K562 (cell line): ENCODE results near the gene B3GALT6. TPM values are rescaled to one million over a fixed set of nuclear protein-coding genes. Genes with fewer than 3 reads are reported as not detected.

Experiments
- ATAC-seq: fragments of 200-7000 bp; cut with Tn5 transposase; 3 replicates; pipeline ENCODE4 v1.9.1; 2020; ENCODE audit warnings: moderate library complexity
- BruUV-seq: library from RNA; stranded (reverse); fragments of 400-500 nt; replicated peaks from 2 replicates; lab custom pipeline; 2021; lab: Mats Ljungman, UMichigan
- CTCF ChIA-PET: fragments of 300-600 bp; formaldehyde crosslinking; extraction: SDS; loops from one replicate; lab custom pipeline; 2021; ENCODE audit warnings: low intra/inter-chr PET ratio; lab: Yijun Ruan, JAX
- POLR2A ChIA-PET: fragments of 300-600, 350-650 bp; sonication (Branson Sonifier 250); formaldehyde crosslinking; extraction: SDS; loops from one replicate; lab custom pipeline; 2021; ENCODE audit warnings: antibody characterized with exemption, inconsistent platforms; lab: Yijun Ruan, JAX
- DNase-seq, 4 experiments: peaks; one replicate each; pipeline versions ENCODE4 v3.0.0 to v3.0.0-alpha.2; 2011 to 2018; ENCODE audit warnings: low spot score in 3 of 4, mixed read lengths in 3 of 4; ENCODE audit errors: extremely low read depth in 1 of 4
- FAIRE-seq: peaks from 2 replicates; lab custom pipeline; 2011; peaks lifted over from hg19 to GRCh38; lab: Jason Lieb, UNC
- H2AFZ ChIP-seq: 2 replicates; pipeline ENCODE4 v1.6.0; 2011; ENCODE audit warnings: low read depth, low read length, control low read depth, inconsistent platforms
- H3K27ac ChIP-seq: fragments of 200-600 bp; 3 replicates; pipeline ENCODE4 v1.8.0; 2011; ENCODE audit warnings: low read depth, mild to moderate bottlenecking, control low read depth, inconsistent platforms, low read length, moderate library complexity, mixed read lengths; ENCODE audit errors: extremely low read depth
- H3K27me3 ChIP-seq, 2 experiments: fragments of 300-600 bp in 1 of 2; 2 replicates in 1 of 2; 3 replicates in 1 of 2; pipeline versions ENCODE4 v1.6.0 to v1.8.0; 2011; ENCODE audit warnings: inconsistent platforms in 2 of 2, low read length in 2 of 2, mild to moderate bottlenecking in 1 of 2, mixed read lengths in 1 of 2, moderate library complexity in 1 of 2; ENCODE audit not compliant: control insufficient read depth in 2 of 2, insufficient read depth in 2 of 2
- H3K36me3 ChIP-seq: fragments of 300-600 bp; 3 replicates; pipeline ENCODE4 v1.8.0; 2011; ENCODE audit warnings: mild to moderate bottlenecking, low read length, inconsistent platforms; ENCODE audit not compliant: control insufficient read depth, insufficient read depth
- H3K4me1 ChIP-seq, 2 experiments: fragments of 200-600 bp in 1 of 2; replicated peaks in 1 of 2; 2 replicates in 1 of 2; 3 replicates in 1 of 2; pipeline versions ENCODE4 v1.5.1 to v1.8.0; 2011; ENCODE audit warnings: inconsistent platforms in 2 of 2, low read length in 2 of 2, mild to moderate bottlenecking in 1 of 2, mixed read lengths in 1 of 2, moderate library complexity in 1 of 2; ENCODE audit not compliant: control insufficient read depth in 2 of 2, insufficient read depth in 2 of 2
- H3K4me2 ChIP-seq: 2 replicates; pipeline ENCODE4 v1.6.1; 2011; ENCODE audit warnings: low read length, control low read depth, inconsistent platforms, mixed read lengths; ENCODE audit not compliant: insufficient read depth
- H3K4me3 ChIP-seq: fragments of 200-600 bp; sonication (generic), shearing (Covaris generic); 2 replicates; pipeline ENCODE4 v1.5.1; 2016; ENCODE audit warnings: control low read depth, inconsistent platforms
- H3K79me2 ChIP-seq: fragments of 200-600 bp; 3 replicates; pipeline ENCODE4 v1.8.0; 2011; ENCODE audit warnings: low read length, inconsistent platforms; ENCODE audit not compliant: control insufficient read depth, insufficient read depth
- H3K9ac ChIP-seq, 2 experiments: 2 replicates each; pipeline versions ENCODE4 v1.6.0 to v1.6.1; 2011; ENCODE audit warnings: low read depth in 2 of 2, low read length in 2 of 2, control low read depth in 1 of 2, inconsistent platforms in 1 of 2, mild to moderate bottlenecking in 1 of 2, mixed read lengths in 1 of 2; ENCODE audit not compliant: insufficient read depth in 1 of 2
- H3K9me1 ChIP-seq: one replicate; pipeline ENCODE4 v1.6.0; 2011; ENCODE audit warnings: inconsistent platforms, mild to moderate bottlenecking, low read length, moderate library complexity; ENCODE audit not compliant: control insufficient read depth, insufficient read depth
- H3K9me3 ChIP-seq: replicated peaks from 2 replicates; pipeline ENCODE4 v1.5.1; 2011; ENCODE audit warnings: low read depth, low read length, inconsistent platforms; ENCODE audit not compliant: control insufficient read depth, insufficient read depth
- H4K20me1 ChIP-seq: replicated peaks from 2 replicates; pipeline ENCODE4 v1.6.1; 2011; ENCODE audit warnings: low read length, inconsistent platforms, mixed read lengths; ENCODE audit not compliant: control insufficient read depth, insufficient read depth
- CHD2 ChIP-seq: IDR thresholded peaks from 2 replicates; pipeline ENCODE4 v1.6.1; 2011; ENCODE audit warnings: low read depth, low read length
- FIP1L1 ChIP-seq: fragments of 200-400 bp; formaldehyde crosslinking; IDR thresholded peaks from 2 replicates; pipeline ENCODE4 v1.6.1; 2018; ENCODE audit warnings: mild to moderate bottlenecking, low read depth, low read length; ENCODE audit not compliant: poor library complexity, severe bottlenecking
- NCOR1 ChIP-seq: fragments of 450-650 bp; IDR thresholded peaks from 2 replicates; pipeline ENCODE4 v1.6.1; 2016; ENCODE audit warnings: mild to moderate bottlenecking, moderate library complexity
- NFYB ChIP-seq: IDR thresholded peaks from 2 replicates; pipeline ENCODE4 v1.6.1; 2011; ENCODE audit warnings: mild to moderate bottlenecking, moderate library complexity; ENCODE audit not compliant: insufficient read length; ENCODE audit errors: extremely low read depth
- PML ChIP-seq: IDR thresholded peaks from 2 replicates; pipeline ENCODE4 v1.6.1; 2012; ENCODE audit warnings: low read length, inconsistent platforms
- SFPQ ChIP-seq: fragments of 200-400 bp; formaldehyde crosslinking; IDR thresholded peaks from 2 replicates; pipeline ENCODE4 v1.6.1; 2017; ENCODE audit warnings: mild to moderate bottlenecking, low read depth, low read length, moderate library complexity
- SIN3A ChIP-seq, 2 experiments: fragments of 150-350 bp in 1 of 2; IDR thresholded peaks; 2 replicates each; pipeline ENCODE4 v1.6.1; 2011 to 2016; ENCODE audit warnings: borderline replicate concordance in 2 of 2, low read depth in 2 of 2, low read length in 2 of 2, mild to moderate bottlenecking in 2 of 2, moderate library complexity in 2 of 2; ENCODE audit not compliant: control insufficient read depth in 1 of 2
- SIRT6 ChIP-seq: IDR thresholded peaks from one replicate; pipeline ENCODE4 v1.6.1; 2012; ENCODE audit warnings: low read depth, mild to moderate bottlenecking, control low read depth, inconsistent platforms, low read length, moderate library complexity
- SMC3 ChIP-seq: conservative IDR thresholded peaks from 2 replicates; pipeline ENCODE4 v1.6.1; 2011; ENCODE audit warnings: low read depth, low read length, improper control_type of control experiment; ENCODE audit not compliant: insufficient read depth
- TCF3 ChIP-seq: sonication (generic); formaldehyde crosslinking; IDR thresholded peaks from 2 replicates; pipeline ENCODE4 v1.4.0; 2020; ENCODE audit warnings: mild to moderate bottlenecking, missing genetic modification reagents
- TRIM24 ChIP-seq, 2 experiments: fragments of 450-650 bp; IDR thresholded peaks; 2 replicates each; pipeline ENCODE4 v1.6.1; 2016
- ZNF121 ChIP-seq: sonication (generic); formaldehyde crosslinking; conservative IDR thresholded peaks from 2 replicates; pipeline ENCODE4 v1.8.0; 2022; ENCODE audit warnings: missing genetic modification reagents
- ZNF75A ChIP-seq: fragments of 450-650 bp; formaldehyde crosslinking; IDR thresholded peaks from 2 replicates; pipeline ENCODE4 v1.4.0; 2020; ENCODE audit warnings: mild to moderate bottlenecking
- WGBS: fragments of 100-300 bp; shearing (Covaris generic); methylation state at CpG from one replicate; pipeline ENCODE4 v1.1.6; 2016; ENCODE audit warnings: low coverage, mixed read lengths; ENCODE audit not compliant: insufficient coverage; ENCODE audit errors: missing lambda C conversion rate; 5-methylcytosine and 5-hydroxymethylcytosine counted together
- in situ Hi-C: fragments of 300-500 bp; cut with MboI; formaldehyde crosslinking; loops from 4 replicates; pipeline ENCODE4 v1.15.0; 2018; ENCODE audit warnings: inconsistent platforms, mixed read lengths
- intact Hi-C: fragments of 100-400 bp; cut with micrococcal nuclease; formaldehyde crosslinking; loops from 2 replicates; pipeline ENCODE4 v1.14.2; 2022
- polyA plus RNA-seq, 8 experiments: library from polyadenylated mRNA; depleted of rRNA in 4 of 8; stranded (reverse) in 5 of 8; unstranded in 3 of 8; fragments of >200 nt; fragmentation: Nextera tagmentation in 2 of 8; fragmentation: Illumina TruSeq in 1 of 8; extraction: Ambion mirVana in 2 of 8; extraction: Trizol in 1 of 8; gene quantifications; 2 replicates each; pipeline versions ENCODE4 v1.2.1 to v1.2.3, GENCODE V29; 2011 to 2014; ENCODE audit warnings: inconsistent platforms in 1 of 8, missing spikeins in 1 of 8
- total RNA-seq, 7 experiments: library from RNA; depleted of rRNA in 6 of 7; stranded (reverse); fragments of >200 nt in 6 of 7; fragmentation: Illumina TruSeq in 2 of 7; extraction: Trizol in 2 of 7; gene quantifications; 2 replicates each; pipeline versions ENCODE4 v1.2.1 to v1.2.3, GENCODE V29; 2011 to 2021; ENCODE audit warnings: low replicate concordance in 1 of 7
- TF ChIP-seq, protein P1 (sequence below): fragments of 200-800 bp; sonication (Bioruptor generic); IDR thresholded peaks from 2 replicates; pipeline ENCODE4 v1.6.1; 2017; ENCODE audit warnings: missing genetic modification characterization, missing compliant biosample characterization
- TF ChIP-seq, protein P2 (sequence below): fragments of 250-450 bp; sonication (Bioruptor Pico); IDR thresholded peaks from 2 replicates; pipeline ENCODE4 v1.8.0; 2021; ENCODE audit warnings: moderate library complexity, mild to moderate bottlenecking, inconsistent platforms
- TF ChIP-seq, protein P3 (sequence below), 2 experiments: fragments of 450-650 bp in 1 of 2; sonication (generic) in 1 of 2; formaldehyde crosslinking; conservative IDR thresholded peaks; 2 replicates each; pipeline versions ENCODE4 v1.4.0 to v1.8.1; 2020 to 2022; ENCODE audit warnings: mild to moderate bottlenecking in 1 of 2, missing genetic modification reagents in 1 of 2

The B3GALT6 gene
- total and polyA plus RNA-seq, 9 of the 15 experiments (the other 6 are each of a cell fraction or from before 2014, with no cell fraction given) = 0.68 to 29.8 (median 9.9) TPM

GRCh38 chr1:1273209-1273511 is 41.1 kb downstream of the B3GALT6 start (continued):
- TF ChIP-seq, protein P1, sequence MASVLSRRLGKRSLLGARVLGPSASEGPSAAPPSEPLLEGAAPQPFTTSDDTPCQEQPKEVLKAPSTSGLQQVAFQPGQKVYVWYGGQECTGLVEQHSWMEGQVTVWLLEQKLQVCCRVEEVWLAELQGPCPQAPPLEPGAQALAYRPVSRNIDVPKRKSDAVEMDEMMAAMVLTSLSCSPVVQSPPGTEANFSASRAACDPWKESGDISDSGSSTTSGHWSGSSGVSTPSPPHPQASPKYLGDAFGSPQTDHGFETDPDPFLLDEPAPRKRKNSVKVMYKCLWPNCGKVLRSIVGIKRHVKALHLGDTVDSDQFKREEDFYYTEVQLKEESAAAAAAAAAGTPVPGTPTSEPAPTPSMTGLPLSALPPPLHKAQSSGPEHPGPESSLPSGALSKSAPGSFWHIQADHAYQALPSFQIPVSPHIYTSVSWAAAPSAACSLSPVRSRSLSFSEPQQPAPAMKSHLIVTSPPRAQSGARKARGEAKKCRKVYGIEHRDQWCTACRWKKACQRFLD (CRISPR knock-in tag) = peak; percentile 50; the same call in 1 of the 2 replicates
- TF ChIP-seq SIN3A (IDR thresholded peaks at IDR 0.05; ENCODE audit: borderline replicate concordance in 2 of 2, control insufficient read depth in 1 of 2, low read depth in 2 of 2, low read length in 2 of 2) (peak in 1 of 2 experiments; percentile 20; a peak in 2 of 4 replicates), FIP1L1 (peak; percentile 33)

- in situ Hi-C loops (no loop called here), intact Hi-C loops (no loop called here)
- Histone ChIP-seq H3K27me3 (no peaks in the 10 kb centered on the region), H2AFZ (peak within 1 kb of the TSS; percentile 86), H3K4me1 (peaks cover 16 to 54% of the 10 kb centered on the region in 2 experiments; a peak in 4 of 5 replicates), H3K9me1 (peaks cover 7% of the 10 kb centered on the region), H3K9me3 (no peaks in the 10 kb centered on the region), H3K27ac (peak within 1 kb of the TSS; percentile 89), H3K4me2 (peak within 1 kb of the TSS; percentile 94), H3K79me2 (peaks cover 52% of the 10 kb centered on the region), H3K36me3 (peaks cover 33% of the 10 kb centered on the region), H3K4me3 (peak within 1 kb of the TSS; percentile 97), H4K20me1 (peaks cover 23% of the 10 kb centered on the region), H3K9ac (peak within 1 kb of the TSS; percentile 96 to 100)
- FAIRE-seq (no peak), DNase-seq (peak; percentile 97 to 99 (median 98)), ATAC-seq (peak; percentile 90)
- CTCF ChIA-PET = no interaction called here
- POLR2A ChIA-PET = interaction anchor here (0.5 to 1.0 kb wide), 7 partner anchors 8 to 855 kb away, joined by 3 to 4 read pairs (median 3); no protein-coding TSS in a partner anchor
- WGBS = 0% methylated on average over 36 of the region's 105 CpGs
- no TSS peak for BruUV-seq
- no peak for TF ChIP-seq NCOR1
- TF ChIP-seq ZNF121 = no peak
- TF ChIP-seq SIRT6 = no peak
- 0 out of 2 replicates have a peak, but pooled peaks have one; percentile 2 for TF ChIP-seq SMC3
- TF ChIP-seq, protein P2, sequence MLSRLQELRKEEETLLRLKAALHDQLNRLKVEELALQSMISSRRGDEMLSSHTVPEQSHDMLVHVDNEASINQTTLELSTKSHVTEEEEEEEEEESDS (CRISPR knock-in tag) = no peak
- TF ChIP-seq NFYB = no peak
- no peak for TF ChIP-seq ZNF75A (CRISPR knock-in tag)
- no peak for TF ChIP-seq SFPQ
- TF ChIP-seq TRIM24 (IDR thresholded peaks at IDR 0.05) = no peak
- TF ChIP-seq PML = peak; percentile 39; the same call in 1 of the 2 replicates
- TF ChIP-seq TCF3 (CRISPR knock-in tag) = peak; percentile 12; the same call in 1 of the 2 replicates
- TF ChIP-seq, protein P3, sequence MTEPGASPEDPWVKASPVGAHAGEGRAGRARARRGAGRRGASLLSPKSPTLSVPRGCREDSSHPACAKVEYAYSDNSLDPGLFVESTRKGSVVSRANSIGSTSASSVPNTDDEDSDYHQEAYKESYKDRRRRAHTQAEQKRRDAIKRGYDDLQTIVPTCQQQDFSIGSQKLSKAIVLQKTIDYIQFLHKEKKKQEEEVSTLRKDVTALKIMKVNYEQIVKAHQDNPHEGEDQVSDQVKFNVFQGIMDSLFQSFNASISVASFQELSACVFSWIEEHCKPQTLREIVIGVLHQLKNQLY (CRISPR knock-in tag; conservative IDR thresholded peaks at IDR 0.05) = 0 out of 4 replicates have a peak, but pooled peaks of 1 of the 2 experiments have one; percentile 43
- peak; percentile 53 for TF ChIP-seq CHD2
These were observed 41.7 kb downstream of the B3GALT6 start, which contains the start of gene UBE2J2 for GRCh38 chr1:1273512-1274298. Gene UBE2J2, minus strand, starts transcription at chr1:1273854. Its CDS starts 5,862 bp downstream, at chr1:1267992.
